Esophagus squamous epithelium (tissue), 4 donors: ENCODE measurements around the gene MYH13. TPM values are rescaled to one million over a fixed set of nuclear protein-coding genes. Genes with fewer than 3 reads are reported as not detected.

Experiments
- total RNA-seq, 4 donors: library from RNA; depleted of rRNA; stranded (reverse); fragments of >200 nt; gene quantifications; one replicate each; pipeline ENCODE4 v1.1.0, GENCODE V29; 2016

MYH13 gene
- total RNA-seq, 4 donors from 2014 or later, result 0.18 TPM; not detected in 3

Other genes with a start within 250 kb of the MYH13 start
- gene GAS7, start 174.4 kb downstream of the MYH13 start, total RNA-seq, result 10 to 100 TPM; 16.8 to 39.1 (median 30.1) TPM
- gene MYH8, start 48.9 kb upstream of the MYH13 start, total RNA-seq, result not detected
- gene MYH4, start 96.6 kb upstream of the MYH13 start, total RNA-seq, result not detected
- not detected for gene MYH1, start 145.5 kb upstream of the MYH13 start, total RNA-seq
- not detected for gene MYH2, start 176.7 kb upstream of the MYH13 start, total RNA-seq